ENCODE data around the gene PIP5K1B.

Gene PIP5K1B

GRCh38 chr9:69016191-69017096, 311.4 kb downstream of the PIP5K1B start:
- DNase-seq (ENCODE audit: low read depth in 2 of 3, low spot score in 1 of 3): no peak

- no peak for DNase-seq (ENCODE audit: low read depth in 2 of 3, low spot score in 1 of 3)
These were observed 313.7 kb downstream of the PIP5K1B start for GRCh38 chr9:69018737-69019136.

DNA sequence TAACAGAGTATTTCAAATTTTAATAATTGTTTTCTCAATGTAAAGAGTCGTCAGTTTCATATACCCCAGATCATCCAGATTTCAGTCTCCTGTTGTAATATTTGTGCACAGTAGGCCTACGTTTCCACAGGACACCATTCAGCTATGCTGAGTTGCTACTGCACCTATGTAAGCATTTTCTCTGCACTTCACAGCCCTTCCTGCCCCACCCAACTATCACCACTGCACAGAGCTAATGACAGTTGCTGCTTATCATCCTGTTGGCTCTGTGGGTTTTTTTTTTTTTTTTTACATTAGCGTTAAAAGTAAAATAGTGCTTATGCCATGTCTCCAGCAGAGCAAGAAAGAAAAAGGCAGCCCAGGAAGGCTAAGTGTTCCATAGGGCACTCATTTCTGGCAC, 314.8 kb downstream of the PIP5K1B start:
- no peak for DNase-seq (ENCODE audit: low read depth in 2 of 3, low spot score in 1 of 3)

DNA sequence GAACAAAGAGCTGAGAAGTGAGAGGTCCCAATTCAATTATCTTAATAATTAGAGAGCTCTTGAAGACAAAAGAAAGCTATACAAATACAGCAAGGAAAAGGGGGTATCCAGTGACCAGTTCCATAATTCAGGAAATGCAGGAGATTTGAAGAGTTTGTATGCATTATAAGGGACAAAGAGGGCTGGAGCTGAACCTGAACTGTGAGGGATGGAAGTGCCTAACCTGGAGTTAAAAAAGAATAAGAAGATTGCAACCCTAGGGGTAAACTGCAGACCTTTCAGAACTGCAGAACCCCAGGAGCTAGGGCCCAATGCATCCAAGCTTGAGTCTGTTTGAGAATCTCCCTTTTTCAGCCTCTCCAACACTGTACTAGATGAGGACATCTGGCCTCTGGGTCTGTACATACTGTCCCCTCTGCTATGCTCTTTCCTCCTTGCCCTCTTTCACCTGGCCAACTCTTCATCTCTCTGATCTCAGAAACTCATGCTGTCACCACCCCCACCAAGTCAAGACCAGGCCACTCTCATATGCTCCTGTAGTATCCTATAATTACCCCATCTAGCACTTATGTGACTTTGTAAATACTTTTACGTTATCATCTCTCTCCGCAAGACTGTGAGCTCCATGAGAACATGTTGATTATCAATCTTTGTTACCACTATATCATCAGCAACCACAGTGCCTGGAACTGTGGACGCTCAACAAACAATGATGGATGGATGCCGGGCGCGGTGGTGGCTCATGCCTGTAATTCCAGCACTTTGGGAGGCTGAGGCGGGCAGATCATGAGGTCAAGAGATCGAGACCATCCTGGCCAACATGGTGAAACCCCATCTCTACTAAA, 315.5 kb downstream of the PIP5K1B start:
- no peak for DNase-seq (ENCODE audit: low read depth in 2 of 3, low spot score in 1 of 3)

- no peak for DNase-seq (ENCODE audit: low read depth in 2 of 3, low spot score in 1 of 3)
These were observed 318.6 kb downstream of the PIP5K1B start for GRCh38 chr9:69023650-69024049.

DNA sequence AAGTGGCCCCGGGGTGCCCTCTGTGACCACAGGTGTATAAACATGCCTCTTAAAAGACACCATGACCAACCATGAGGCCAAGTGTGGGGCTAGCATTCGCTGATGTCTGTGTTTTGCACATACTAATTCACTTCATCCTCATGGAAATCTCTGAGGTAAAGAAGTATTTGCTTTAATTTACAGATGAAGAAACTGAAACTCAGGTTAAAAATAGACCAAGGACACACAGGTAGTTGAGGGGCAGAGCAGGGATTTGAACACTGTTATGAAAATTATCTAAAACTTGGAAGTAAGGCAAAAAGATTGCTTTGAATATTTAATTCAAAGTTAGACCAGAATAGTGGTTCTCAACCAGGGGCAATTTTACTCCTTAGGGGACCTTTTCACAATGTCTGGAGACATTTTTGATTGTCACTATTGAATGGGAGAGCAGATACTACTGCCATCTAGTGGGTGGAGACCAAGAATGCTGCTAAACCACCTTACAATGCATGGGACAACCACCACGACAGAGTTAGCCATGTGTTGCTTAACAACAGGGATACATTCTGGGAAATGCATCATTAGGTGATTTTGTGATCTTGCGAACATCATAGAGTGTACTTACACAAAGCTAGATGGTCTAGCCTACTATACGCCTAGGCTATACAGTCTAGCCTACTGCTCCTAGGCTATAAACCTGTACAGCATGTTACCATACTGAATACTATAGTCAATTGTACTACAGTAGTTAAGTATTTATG, 322.5 kb downstream of the PIP5K1B start:
- peak in 2 of 3 donors; percentile 10 to 46 for DNase-seq (ENCODE audit: low read depth in 2 of 3, low spot score in 1 of 3)

GRCh38 chr9:69028754-69029153, 323.7 kb downstream of the PIP5K1B start:
- DNase-seq (ENCODE audit: low read depth in 2 of 3, low spot score in 1 of 3): peak in 1 of 3 donors; percentile 9

DNA sequence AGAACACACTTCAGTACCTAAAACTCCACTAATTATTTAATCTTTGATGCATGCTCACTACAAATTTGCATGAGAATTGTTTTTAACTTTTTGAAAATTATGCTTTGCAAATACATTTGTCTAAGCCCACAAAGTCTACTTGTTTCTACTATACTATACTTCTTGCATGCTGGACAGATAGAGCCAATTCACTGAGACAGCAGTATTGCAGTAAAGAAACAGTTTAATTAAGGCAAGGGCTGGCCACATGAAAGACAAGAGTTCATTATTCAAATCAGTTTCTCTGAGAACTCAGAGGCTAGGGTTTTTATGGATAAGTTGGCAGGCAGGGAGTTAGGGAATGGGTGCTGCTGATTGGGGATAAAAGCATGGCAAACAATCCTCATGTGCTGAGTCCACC, 324.5 kb downstream of the PIP5K1B start:
- DNase-seq (ENCODE audit: low read depth in 2 of 3, low spot score in 1 of 3): no peak

DNA sequence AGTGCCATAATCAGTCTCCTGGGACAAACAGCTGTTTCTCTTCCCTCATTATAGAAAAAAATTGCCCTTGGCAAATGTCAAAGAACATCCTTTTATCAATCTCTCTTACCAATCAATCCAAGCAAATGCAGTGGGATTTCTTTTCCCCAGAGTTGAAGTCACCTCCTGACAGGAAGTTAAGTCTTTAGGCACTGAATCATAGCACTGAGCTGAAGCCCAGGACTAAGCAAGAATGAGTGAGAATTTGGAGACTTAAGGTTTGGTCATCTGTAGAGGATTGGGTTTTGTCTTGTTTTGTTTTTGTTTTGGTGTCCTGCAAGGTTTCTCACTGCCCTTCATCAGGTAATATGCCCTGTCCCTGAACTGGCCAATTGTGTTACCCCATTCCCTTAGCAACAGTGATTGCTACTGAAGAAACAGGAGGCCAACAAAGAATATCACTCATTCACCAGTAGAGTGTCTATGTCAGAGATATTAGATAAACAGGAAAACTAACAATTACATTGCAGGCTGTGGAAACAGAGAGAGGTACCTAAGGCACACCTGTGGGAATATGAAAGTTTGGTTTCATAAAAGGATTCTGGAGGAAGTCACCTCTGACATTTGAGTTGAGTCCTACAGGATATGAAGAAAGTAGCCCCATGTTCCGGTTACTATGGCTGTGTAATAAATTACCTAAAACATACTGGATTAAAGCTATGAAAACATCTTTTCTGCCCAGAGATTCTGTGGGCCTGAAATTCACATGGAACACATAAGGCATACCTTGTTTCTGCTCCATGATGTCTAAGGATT, 326.0 kb downstream of the PIP5K1B start:
- no peak for DNase-seq (ENCODE audit: low read depth in 2 of 3, low spot score in 1 of 3)

GRCh38 chr9:69034071-69034470, 329.0 kb downstream of the PIP5K1B start:
- no peak for DNase-seq (ENCODE audit: low read depth in 2 of 3, low spot score in 1 of 3)

- DNase-seq (ENCODE audit: low read depth in 2 of 3, low spot score in 1 of 3): peak; percentile 75 to 78 (median 76)
These were observed 330.6 kb downstream of the PIP5K1B start, which contains the start of gene FXN for GRCh38 chr9:69035438-69036308. TSS of gene FXN (plus strand) at chr9:69035752. CDS start at chr9:69035783, 31 bp downstream.

- DNase-seq (ENCODE audit: low read depth in 2 of 3, low spot score in 1 of 3): peak in 1 of 3 donors; percentile 16
These were observed 331.3 kb downstream of the PIP5K1B start for GRCh38 chr9:69036309-69036708.

- no peak for DNase-seq (ENCODE audit: low read depth in 2 of 3, low spot score in 1 of 3)
These were observed 331.8 kb downstream of the PIP5K1B start for GRCh38 chr9:69036799-69037198.

- DNase-seq (ENCODE audit: low read depth in 2 of 3, low spot score in 1 of 3): no peak
These were observed 335.6 kb downstream of the PIP5K1B start for GRCh38 chr9:69040646-69041045.

- no peak for DNase-seq (ENCODE audit: low read depth in 2 of 3, low spot score in 1 of 3)
These were observed 339.5 kb downstream of the PIP5K1B start for GRCh38 chr9:69044240-69045219.

DNA sequence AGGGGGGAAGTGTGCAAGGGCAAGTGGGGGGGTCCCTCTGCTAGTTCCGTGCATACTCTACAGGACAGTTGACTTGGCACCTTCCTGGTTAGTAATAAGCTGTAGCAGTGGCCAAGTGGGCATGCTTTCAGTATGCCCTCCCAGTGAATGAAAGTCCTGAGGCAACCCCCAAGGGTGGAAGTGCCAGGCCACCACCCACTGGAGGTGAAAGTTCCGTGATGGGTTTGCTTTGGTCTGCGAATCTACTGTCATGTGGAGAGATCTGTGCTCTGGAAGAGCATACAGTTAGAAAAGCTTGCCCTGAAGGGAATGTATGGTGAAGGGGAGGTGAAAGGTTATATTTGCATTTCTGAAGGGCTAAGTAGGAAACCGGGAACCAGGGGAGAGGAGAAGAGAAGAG, 340.8 kb downstream of the PIP5K1B start:
- no peak for DNase-seq (ENCODE audit: low read depth in 2 of 3, low spot score in 1 of 3)

DNA sequence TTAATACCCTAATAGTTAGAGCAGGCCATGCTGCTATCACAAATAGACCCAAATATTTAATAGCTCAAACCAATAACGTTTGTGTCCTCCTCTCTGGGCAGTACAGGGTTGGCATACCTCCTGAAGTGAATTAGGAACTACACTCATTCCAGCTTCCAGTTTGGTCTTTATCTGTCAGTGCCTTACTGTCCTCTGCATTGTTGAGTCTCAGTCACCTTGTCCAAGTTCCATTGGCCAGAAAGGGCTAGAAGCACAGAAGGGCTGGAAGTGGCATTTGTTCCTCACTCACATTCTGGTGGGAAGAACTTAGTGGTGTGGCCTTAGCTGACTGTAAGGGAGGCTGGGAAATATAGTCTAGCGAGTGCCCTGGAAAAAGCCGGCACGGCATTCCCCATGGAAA, 341.7 kb downstream of the PIP5K1B start:
- no peak for DNase-seq (ENCODE audit: low read depth in 2 of 3, low spot score in 1 of 3)

- DNase-seq (ENCODE audit: low read depth in 2 of 3, low spot score in 1 of 3): no peak
These were observed 342.3 kb downstream of the PIP5K1B start for GRCh38 chr9:69047371-69047770.
